ENCODE measurements around the gene RAMP2.
A peak's percentile ranks its signal among the peaks of the same experiment; 100 is the strongest.

The RAMP2 gene

DNA sequence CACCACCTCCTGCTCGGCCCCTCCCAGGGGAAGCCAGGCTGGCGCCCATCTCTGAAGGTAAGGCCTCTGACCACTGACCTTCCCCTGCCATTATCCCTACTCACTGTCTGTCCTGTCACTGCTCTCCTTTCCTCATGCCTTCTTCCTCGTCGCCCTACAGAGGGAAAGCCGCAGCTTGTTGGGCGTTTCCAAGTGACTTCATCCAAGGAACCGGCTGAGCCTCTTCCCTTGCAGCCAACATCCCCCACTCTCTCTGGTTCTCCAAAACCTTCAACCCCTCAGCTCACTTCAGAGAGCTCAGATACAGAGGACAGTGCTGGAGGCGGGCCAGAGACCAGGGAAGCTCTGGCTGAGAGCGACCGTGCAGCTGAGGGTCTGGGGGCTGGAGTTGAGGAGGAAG lies 34.4 kb downstream of the RAMP2 start:
- TF ChIP-seq EZH2 (IDR thresholded peaks at IDR 0.05): no peak
- TF ChIP-seq FOXP2 (optimal IDR thresholded peaks at IDR 0.05; ENCODE audit: control extremely low read depth, extremely low read length, insufficient read depth): no peak
- no peak for TF ChIP-seq POLR2AphosphoS5 (IDR thresholded peaks at IDR 0.05; ENCODE audit: borderline replicate concordance, low read depth, low read length)
- no peaks in the 10 kb centered on the region for H3K9me3 ChIP-seq (ENCODE audit: low read depth, low read length)
- H3K27ac ChIP-seq: no peak overlapping the region
- no peak for DNase-seq (ENCODE audit: low read depth, low spot score)
- no peaks in the 10 kb centered on the region for H3K36me3 ChIP-seq (ENCODE audit: insufficient read depth, low read length)
- no peak overlapping the region for H3K9ac ChIP-seq (ENCODE audit: insufficient read length)
- H3K4me3 ChIP-seq: no peak overlapping the region

DNA sequence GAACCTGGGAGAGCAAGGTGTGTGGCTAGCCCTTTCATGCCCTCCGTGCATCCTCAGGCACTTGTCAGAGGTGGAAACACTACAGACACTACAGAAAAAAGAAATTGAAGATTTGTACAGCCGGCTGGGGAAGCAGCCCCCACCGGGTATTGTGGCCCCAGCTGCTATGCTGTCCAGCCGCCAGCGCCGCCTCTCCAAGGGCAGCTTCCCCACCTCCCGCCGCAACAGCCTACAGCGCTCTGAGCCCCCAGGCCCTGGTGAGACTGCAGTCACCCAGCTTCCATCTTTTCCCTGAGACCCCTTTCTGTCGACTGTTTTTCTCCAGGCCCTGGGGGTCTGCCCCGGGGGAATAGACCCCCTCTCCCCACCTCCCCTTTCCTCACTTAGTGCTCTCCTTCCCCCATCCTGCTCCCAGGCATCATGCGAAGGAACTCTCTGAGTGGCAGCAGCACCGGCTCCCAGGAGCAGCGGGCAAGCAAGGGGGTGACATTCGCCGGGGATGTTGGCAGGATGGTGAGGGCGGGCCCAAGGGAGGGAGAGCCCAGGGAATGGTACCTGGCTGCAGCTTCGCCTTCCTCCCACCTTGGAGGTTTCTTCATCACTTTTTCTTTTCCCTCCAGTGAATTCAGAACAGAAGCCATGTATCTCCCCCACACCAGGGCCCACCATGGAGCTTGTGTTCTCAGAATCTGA lies 35.2 kb downstream of the RAMP2 start:
- no peak overlapping the region for H3K9ac ChIP-seq (ENCODE audit: insufficient read length)
- DNase-seq (ENCODE audit: low read depth, low spot score): no peak
- H3K4me3 ChIP-seq: no peak overlapping the region
- no peaks in the 10 kb centered on the region for H3K9me3 ChIP-seq (ENCODE audit: low read depth, low read length)
- H3K36me3 ChIP-seq (ENCODE audit: insufficient read depth, low read length): no peaks in the 10 kb centered on the region
- no peak for TF ChIP-seq POLR2AphosphoS5 (IDR thresholded peaks at IDR 0.05; ENCODE audit: borderline replicate concordance, low read depth, low read length)
- TF ChIP-seq EZH2 (IDR thresholded peaks at IDR 0.05): no peak
- TF ChIP-seq FOXP2 (optimal IDR thresholded peaks at IDR 0.05; ENCODE audit: control extremely low read depth, extremely low read length, insufficient read depth): no peak
- H3K27ac ChIP-seq: no peak overlapping the region

GRCh38 chr17:42797067-42798007 lies 36.3 kb downstream of the RAMP2 start:
- H3K9ac ChIP-seq (ENCODE audit: insufficient read length): peak overlapping the region; percentile 94
- H3K36me3 ChIP-seq (ENCODE audit: insufficient read depth, low read length): no peaks in the 10 kb centered on the region
- no peak for DNase-seq (ENCODE audit: low read depth, low spot score)
- TF ChIP-seq POLR2AphosphoS5 (IDR thresholded peaks at IDR 0.05; ENCODE audit: borderline replicate concordance, low read depth, low read length): no peak
- no peak for TF ChIP-seq EZH2 (IDR thresholded peaks at IDR 0.05)
- TF ChIP-seq FOXP2 (optimal IDR thresholded peaks at IDR 0.05; ENCODE audit: control extremely low read depth, extremely low read length, insufficient read depth): no peak
- H3K27ac ChIP-seq: no peak overlapping the region
- peak overlapping the region; percentile 96 for H3K4me3 ChIP-seq
- no peaks in the 10 kb centered on the region for H3K9me3 ChIP-seq (ENCODE audit: low read depth, low read length)

DNA sequence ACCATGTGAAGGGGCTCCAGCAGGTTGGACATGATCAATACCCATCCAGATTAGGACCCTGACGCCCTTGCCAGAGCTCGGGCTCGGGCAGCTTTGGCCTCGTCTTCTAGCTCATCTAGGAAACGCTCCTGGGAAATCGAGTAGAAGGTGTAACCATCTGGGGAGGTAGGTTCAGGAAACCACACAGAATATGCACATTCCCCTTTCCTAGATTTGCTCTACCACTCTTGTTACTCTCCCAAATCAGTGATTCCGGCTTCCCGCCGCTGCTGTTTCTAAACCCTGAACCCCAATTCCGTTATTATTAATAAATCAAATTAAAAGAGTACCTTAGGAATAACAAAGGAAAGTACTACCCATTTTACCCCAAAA lies 37.0 kb downstream of the RAMP2 start:
- Histone ChIP-seq H3K4me3 (peak overlapping the region; percentile 96), H3K27ac (no peak overlapping the region; the same call in 1 of the 2 replicates), H3K9ac (ENCODE audit: insufficient read length) (peak overlapping the region; percentile 94), H3K36me3 (ENCODE audit: insufficient read depth, low read length) (no peaks in the 10 kb centered on the region), H3K9me3 (ENCODE audit: low read depth, low read length) (no peaks in the 10 kb centered on the region)
- no peak for DNase-seq (ENCODE audit: low read depth, low spot score)
- TF ChIP-seq POLR2AphosphoS5 (IDR thresholded peaks at IDR 0.05; ENCODE audit: borderline replicate concordance, low read depth, low read length) (no peak), EZH2 (IDR thresholded peaks at IDR 0.05) (no peak), FOXP2 (optimal IDR thresholded peaks at IDR 0.05; ENCODE audit: control extremely low read depth, extremely low read length, insufficient read depth) (no peak)

GRCh38 chr17:42798383-42799380 lies 37.7 kb downstream of the RAMP2 start, which contains the start of the genes CNTD1 and COA3:
Gene CNTD1, plus strand, starts transcription at chr17:42798861. Its CDS starts 207 bp downstream, at chr17:42799068.
Gene COA3, minus strand, starts transcription at chr17:42798704. Its CDS starts 23 bp downstream, at chr17:42798681.
- TF ChIP-seq EZH2 (IDR thresholded peaks at IDR 0.05) (no peak), POLR2AphosphoS5 (IDR thresholded peaks at IDR 0.05; ENCODE audit: borderline replicate concordance, low read depth, low read length) (peak; percentile 81)
- H3K36me3 ChIP-seq (ENCODE audit: insufficient read depth, low read length): no peaks in the 10 kb centered on the region
- H3K27ac ChIP-seq: no peak within 1 kb of the TSS; the same call in 1 of the 2 replicates
- peak; percentile 34 for DNase-seq (ENCODE audit: low read depth, low spot score)
- H3K9ac ChIP-seq (ENCODE audit: insufficient read length): peak within 1 kb of the TSS; percentile 94
- peak within 1 kb of the TSS; percentile 96 for H3K4me3 ChIP-seq
- H3K9me3 ChIP-seq (ENCODE audit: low read depth, low read length): no peaks in the 10 kb centered on the region

GRCh38 chr17:42803074-42803883 lies 42.3 kb downstream of the RAMP2 start:
- no peak for DNase-seq (ENCODE audit: low read depth, low spot score)
- TF ChIP-seq EZH2 (IDR thresholded peaks at IDR 0.05) (no peak), FOXP2 (optimal IDR thresholded peaks at IDR 0.05; ENCODE audit: control extremely low read depth, extremely low read length, insufficient read depth) (no peak), POLR2AphosphoS5 (IDR thresholded peaks at IDR 0.05; ENCODE audit: borderline replicate concordance, low read depth, low read length) (no peak)
- H3K9ac ChIP-seq (ENCODE audit: insufficient read length): no peak overlapping the region

GRCh38 chr17:42804918-42805367 lies 43.9 kb downstream of the RAMP2 start:
- no peak for DNase-seq (ENCODE audit: low read depth, low spot score)
- no peaks in the 10 kb centered on the region for H3K36me3 ChIP-seq (ENCODE audit: insufficient read depth, low read length)
- H3K27ac ChIP-seq: no peak overlapping the region
- TF ChIP-seq FOXP2 (optimal IDR thresholded peaks at IDR 0.05; ENCODE audit: control extremely low read depth, extremely low read length, insufficient read depth): no peak
- TF ChIP-seq POLR2AphosphoS5 (IDR thresholded peaks at IDR 0.05; ENCODE audit: borderline replicate concordance, low read depth, low read length): no peak
- no peak for TF ChIP-seq EZH2 (IDR thresholded peaks at IDR 0.05)
- no peak overlapping the region for H3K9ac ChIP-seq (ENCODE audit: insufficient read length)
- H3K9me3 ChIP-seq (ENCODE audit: low read depth, low read length): no peaks in the 10 kb centered on the region
- H3K4me3 ChIP-seq: no peak overlapping the region

More at GRCh38 chr17:42803074-42803883, 42.3 kb downstream of the RAMP2 start:
- Histone ChIP-seq H3K36me3 (ENCODE audit: insufficient read depth, low read length) (no peaks in the 10 kb centered on the region), H3K4me3 (no peak overlapping the region), H3K9me3 (ENCODE audit: low read depth, low read length) (no peaks in the 10 kb centered on the region), H3K27ac (no peak overlapping the region)
